ENCODE results near the gene GPR158. TPM values are rescaled to one million over a fixed set of nuclear protein-coding genes. Genes with fewer than 3 reads are reported as not detected.

Gene GPR158
- total RNA-seq, 1 donor from 2014 or later = not detected

DNA sequence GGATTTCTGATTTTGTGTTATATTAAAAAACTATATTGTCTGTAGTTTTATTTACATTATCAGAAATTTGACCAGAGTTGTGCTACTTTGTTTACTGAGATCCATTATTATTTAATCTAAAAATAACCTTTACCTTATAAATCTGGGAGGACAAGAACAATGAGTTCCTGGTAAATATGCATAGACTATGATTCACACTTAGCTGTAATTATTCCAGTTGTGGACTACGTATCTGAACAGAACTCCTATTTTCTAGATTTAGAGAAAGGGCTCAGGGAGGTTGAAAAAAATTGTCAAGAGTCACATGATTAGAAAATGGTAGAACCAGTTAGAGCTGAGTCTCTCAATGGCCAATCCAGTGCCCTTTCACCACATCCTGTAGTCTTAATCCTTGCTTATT, 4.2 kb upstream of the GPR158 start:
- ChIA-PET CTCF (no interaction called here), POLR2A (no interaction called here)
- peaks cover 17% of the 10 kb centered on the region for H3K27me3 Mint-ChIP-seq
- intact Hi-C loops (cut with micrococcal nuclease) = no loop called here
- H3K27ac Mint-ChIP-seq = no peak overlapping the region
- no peak for DNase-seq
- ATAC-seq (ENCODE audit: low read depth) = no peak
- no peaks in the 10 kb centered on the region for H3K36me3 Mint-ChIP-seq (ENCODE audit: low read depth)
- H3K4me3 Mint-ChIP-seq = no peak overlapping the region
- TF ChIP-seq CTCF (IDR thresholded peaks at IDR 0.05) = no peak
- H3K4me1 Mint-ChIP-seq = no peaks in the 10 kb centered on the region
- no peaks in the 10 kb centered on the region for H3K9me3 Mint-ChIP-seq

- Mint-ChIP-seq H3K4me3 (no peak overlapping the region), H3K36me3 (ENCODE audit: low read depth) (no peaks in the 10 kb centered on the region), H3K27me3 (peaks cover 36% of the 10 kb centered on the region), H3K4me1 (peaks cover 7% of the 10 kb centered on the region), H3K9me3 (peaks cover 4% of the 10 kb centered on the region), H3K27ac (no peak overlapping the region)
- no peak for DNase-seq
- CTCF ChIA-PET = no interaction called here
- ATAC-seq (ENCODE audit: low read depth) = no peak
- POLR2A ChIA-PET = no interaction called here
- intact Hi-C loops (cut with micrococcal nuclease) = no loop called here
- TF ChIP-seq CTCF (IDR thresholded peaks at IDR 0.05) = no peak
These were observed 973 bp downstream of the GPR158 start for GRCh38 chr10:25175527-25176420.

DNA sequence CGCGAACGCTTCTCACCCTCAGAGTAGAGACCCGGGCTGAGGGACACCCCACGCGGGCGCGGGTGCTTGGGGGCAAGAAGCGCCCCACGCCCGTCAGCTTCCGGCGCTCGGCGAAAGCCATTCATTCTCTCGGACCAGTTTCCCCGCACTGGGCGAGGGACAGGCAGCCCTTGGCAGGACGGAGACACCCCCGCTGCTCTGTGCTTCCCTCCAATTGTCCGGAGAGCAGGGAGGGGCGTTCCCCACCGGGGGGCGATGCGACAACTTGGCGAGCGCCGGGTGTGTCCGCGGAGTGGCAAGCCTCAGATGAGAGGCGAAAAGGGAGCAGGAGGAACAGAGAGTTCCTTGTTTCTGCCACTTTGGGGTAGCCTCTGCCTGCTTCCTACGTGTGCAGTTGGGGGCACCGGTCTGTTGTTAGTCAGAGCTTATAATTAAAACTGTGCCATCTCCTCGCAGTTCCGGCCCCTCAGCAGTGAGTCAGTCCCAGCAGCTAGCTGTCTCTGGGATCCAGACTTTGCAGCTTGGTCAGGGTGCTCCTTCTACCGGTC, 1.7 kb downstream of the GPR158 start:
- H3K4me3 Mint-ChIP-seq = no peak overlapping the region
- no peak overlapping the region for H3K27ac Mint-ChIP-seq
- no peaks in the 10 kb centered on the region for H3K36me3 Mint-ChIP-seq (ENCODE audit: low read depth)
- ChIA-PET CTCF (no interaction called here), POLR2A (no interaction called here)
- ATAC-seq (ENCODE audit: low read depth) (no peak), DNase-seq (no peak)
- no peak for TF ChIP-seq CTCF (IDR thresholded peaks at IDR 0.05)
- H3K9me3 Mint-ChIP-seq = peaks cover 4% of the 10 kb centered on the region
- intact Hi-C loops (cut with micrococcal nuclease) = no loop called here
- peaks cover 36% of the 10 kb centered on the region for H3K27me3 Mint-ChIP-seq
- peaks cover 7% of the 10 kb centered on the region for H3K4me1 Mint-ChIP-seq

DNA sequence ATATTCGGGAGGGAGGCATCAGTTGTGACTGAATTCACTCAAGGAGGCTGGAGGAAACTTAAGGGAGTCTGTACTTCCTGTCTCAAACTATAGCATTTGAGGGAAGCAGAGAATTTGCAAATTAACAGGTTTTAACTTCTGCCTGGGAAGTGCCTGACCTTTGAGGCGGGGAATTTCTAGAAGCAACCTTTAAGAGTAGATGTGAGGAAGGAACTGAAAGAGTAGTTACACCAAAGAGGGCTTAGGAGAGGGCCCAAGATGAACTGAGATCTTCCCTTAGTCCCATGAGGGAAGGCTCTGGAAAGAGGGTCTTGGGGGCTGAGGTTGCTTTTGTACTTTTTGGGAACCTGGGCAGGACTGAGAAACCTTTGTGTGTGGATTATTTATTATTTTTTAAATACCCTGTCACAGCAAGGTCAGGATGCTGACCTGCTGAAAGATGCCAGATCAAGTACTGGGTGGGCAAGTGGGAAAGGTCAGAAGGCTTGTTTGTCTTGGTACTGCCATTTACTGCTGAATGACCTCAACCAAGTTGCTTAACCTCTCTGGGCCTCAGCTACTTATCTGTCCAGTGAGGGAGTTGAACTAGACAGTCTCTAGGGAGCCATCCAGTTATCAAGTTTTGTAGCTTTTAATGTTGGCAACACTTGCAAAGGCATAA, 2.4 kb downstream of the GPR158 start:
- POLR2A ChIA-PET = no interaction called here
- intact Hi-C loops (cut with micrococcal nuclease) = no loop called here
- CTCF ChIA-PET = no interaction called here
- Mint-ChIP-seq H3K36me3 (ENCODE audit: low read depth) (no peaks in the 10 kb centered on the region), H3K4me3 (no peak overlapping the region), H3K27me3 (peaks cover 36% of the 10 kb centered on the region), H3K4me1 (peaks cover 7% of the 10 kb centered on the region), H3K9me3 (peaks cover 4% of the 10 kb centered on the region), H3K27ac (no peak overlapping the region)
- ATAC-seq (ENCODE audit: low read depth) (no peak), DNase-seq (no peak)
- no peak for TF ChIP-seq CTCF (IDR thresholded peaks at IDR 0.05)

DNA sequence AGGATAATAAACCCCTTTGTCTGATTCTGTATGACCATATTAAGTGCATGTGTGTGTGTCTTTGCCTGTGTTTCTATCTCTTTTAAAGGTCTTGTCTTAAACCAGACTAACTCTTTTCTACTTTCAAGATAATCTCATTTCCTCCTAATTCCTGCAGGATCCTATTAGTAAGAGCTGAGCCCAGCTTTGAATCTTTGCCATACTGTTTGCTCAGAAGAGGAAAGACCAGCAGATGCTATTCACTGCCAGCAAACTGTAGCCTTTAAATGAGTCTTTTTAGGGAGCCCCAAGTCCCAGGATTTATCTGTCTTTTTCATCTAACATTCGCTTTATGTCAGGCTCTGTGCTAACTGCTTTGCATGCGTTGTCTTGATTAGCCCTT, 2.9 kb downstream of the GPR158 start:
- H3K36me3 Mint-ChIP-seq (ENCODE audit: low read depth) = no peaks in the 10 kb centered on the region
- ChIA-PET POLR2A (no interaction called here), CTCF (no interaction called here)
- DNase-seq = no peak
- H3K27me3 Mint-ChIP-seq = peaks cover 36% of the 10 kb centered on the region
- no peak for ATAC-seq (ENCODE audit: low read depth)
- intact Hi-C loops (cut with micrococcal nuclease) = no loop called here
- peaks cover 7% of the 10 kb centered on the region for H3K4me1 Mint-ChIP-seq
- no peak for TF ChIP-seq CTCF (IDR thresholded peaks at IDR 0.05)
- peaks cover 4% of the 10 kb centered on the region for H3K9me3 Mint-ChIP-seq
- H3K4me3 Mint-ChIP-seq = no peak overlapping the region
- H3K27ac Mint-ChIP-seq = no peak overlapping the region

Measured in activated B cell treated with CpG ODN at 0.5 μM for 24 hours (primary cell).